Upper lobe of right lung (tissue), 1 donor: ENCODE results near the gene KIAA1614. TPM values are rescaled to one million over a fixed set of nuclear protein-coding genes. Genes with fewer than 3 reads are reported as not detected.

ENCODE experiments used
- ATAC-seq: fragments of 200-7000 bp; cut with Tn5 transposase; one replicate; pipeline ENCODE4 v1.9.1; 2020; ENCODE audit warnings: mild to moderate bottlenecking, moderate library complexity
- DNase-seq: peaks from one replicate; pipeline ENCODE4 v3.0.0-alpha.2; 2020
- H3K27ac ChIP-seq: fragments of 200-600 bp; one replicate; pipeline ENCODE4 v1.8.0; 2022
- H3K27me3 ChIP-seq: fragments of 200-600 bp; one replicate; pipeline ENCODE4 v1.8.0; 2022; ENCODE audit warnings: mild to moderate bottlenecking
- H3K36me3 ChIP-seq: fragments of 200-600 bp; one replicate; pipeline ENCODE4 v1.8.0; 2022
- H3K4me1 ChIP-seq: fragments of 200-600 bp; one replicate; pipeline ENCODE4 v1.8.0; 2022
- H3K4me3 ChIP-seq: fragments of 200-600 bp; one replicate; pipeline ENCODE4 v1.8.0; 2022; ENCODE audit warnings: mild to moderate bottlenecking
- H3K9me3 ChIP-seq: fragments of 200-600 bp; one replicate; pipeline ENCODE4 v1.8.0; 2022
- CTCF ChIP-seq: fragments of 200-600 bp; IDR thresholded peaks from one replicate; pipeline ENCODE4 v1.8.0; 2022; ENCODE audit warnings: antibody characterized with exemption
- intact Hi-C: fragments of 100-400 bp; cut with DNase I; formaldehyde crosslinking; loops from one replicate; pipeline ENCODE4 v1.11.0; 2022
- total RNA-seq: library from RNA; stranded (reverse); fragmentation: NEBNext Ultra II Directional; extraction: Animal tissue kit (Norgen Biotek cat#: 25700); gene quantifications from one replicate; pipeline ENCODE4 v1.2.1, GENCODE V29; 2021
- donor health status: DM: no; HTN: yes; CAD: no; lungs with severe emphysema.

The KIAA1614 gene
- total RNA-seq, 1 donor from 2014 or later, result 5.5 TPM

- ATAC-seq (no peak), DNase-seq (no peak)
- TF ChIP-seq CTCF, result no peak
- no peaks in the 10 kb centered on the region for H3K4me1 ChIP-seq
- H3K36me3 ChIP-seq, result no peaks in the 10 kb centered on the region
- H3K4me3 ChIP-seq, result no peak overlapping the region
- no peaks in the 10 kb centered on the region for H3K9me3 ChIP-seq
- peaks cover 8% of the 10 kb centered on the region for H3K27me3 ChIP-seq
- intact Hi-C loops, result no loop called here
- no peak overlapping the region for H3K27ac ChIP-seq
Measured at GRCh38 chr1:180909005-180909414, 3.7 kb upstream of the KIAA1614 start.

GRCh38 chr1:180909462-180909976 is 3.2 kb upstream of the KIAA1614 start:
- no peaks in the 10 kb centered on the region for H3K9me3 ChIP-seq
- H3K4me3 ChIP-seq, result no peak overlapping the region
- H3K4me1 ChIP-seq, result no peaks in the 10 kb centered on the region
- intact Hi-C loops, result no loop called here
- ATAC-seq, result no peak
- H3K36me3 ChIP-seq, result no peaks in the 10 kb centered on the region
- H3K27ac ChIP-seq, result no peak overlapping the region
- no peak for TF ChIP-seq CTCF
- no peak for DNase-seq
- H3K27me3 ChIP-seq, result peaks cover 8% of the 10 kb centered on the region

GRCh38 chr1:180911640-180912191 is 981 bp upstream of the KIAA1614 start:
- Histone ChIP-seq H3K27ac (peak overlapping the region; percentile 84), H3K4me1 (no peaks in the 10 kb centered on the region), H3K36me3 (no peaks in the 10 kb centered on the region), H3K4me3 (peak overlapping the region; percentile 60), H3K9me3 (no peaks in the 10 kb centered on the region), H3K27me3 (peaks cover 8% of the 10 kb centered on the region)
- intact Hi-C loops, result no loop called here
- DNase-seq (peak; percentile 52), ATAC-seq (no peak)
- TF ChIP-seq CTCF, result no peak

GRCh38 chr1:180912211-180912800 is 391 bp upstream of the KIAA1614 start:
- no peak for TF ChIP-seq CTCF
- peak overlapping the region; percentile 84 for H3K27ac ChIP-seq
- intact Hi-C loops, result no loop called here
- DNase-seq (peak; percentile 56), ATAC-seq (peak; percentile 22)
- no peaks in the 10 kb centered on the region for H3K9me3 ChIP-seq
- H3K4me3 ChIP-seq, result peak overlapping the region; percentile 60
- peaks cover 8% of the 10 kb centered on the region for H3K27me3 ChIP-seq
- H3K36me3 ChIP-seq, result no peaks in the 10 kb centered on the region
- H3K4me1 ChIP-seq, result no peaks in the 10 kb centered on the region

- no peak for TF ChIP-seq CTCF
- Histone ChIP-seq H3K4me3 (no peak overlapping the region), H3K27ac (no peak overlapping the region), H3K27me3 (peaks cover 8% of the 10 kb centered on the region), H3K9me3 (no peaks in the 10 kb centered on the region), H3K36me3 (no peaks in the 10 kb centered on the region), H3K4me1 (no peaks in the 10 kb centered on the region)
- ATAC-seq (no peak), DNase-seq (peak; percentile 35)
- intact Hi-C loops, result no loop called here
Measured at GRCh38 chr1:180915426-180915965, 2.8 kb downstream of the KIAA1614 start.
